Measurements from ENCODE around the gene CCDC146.
"Not testable (repeated sequence)": the region's sequence is repeated elsewhere in the genome, so short reads cannot be mapped to it uniquely, and the experiment has no call there.

The CCDC146 gene

DNA sequence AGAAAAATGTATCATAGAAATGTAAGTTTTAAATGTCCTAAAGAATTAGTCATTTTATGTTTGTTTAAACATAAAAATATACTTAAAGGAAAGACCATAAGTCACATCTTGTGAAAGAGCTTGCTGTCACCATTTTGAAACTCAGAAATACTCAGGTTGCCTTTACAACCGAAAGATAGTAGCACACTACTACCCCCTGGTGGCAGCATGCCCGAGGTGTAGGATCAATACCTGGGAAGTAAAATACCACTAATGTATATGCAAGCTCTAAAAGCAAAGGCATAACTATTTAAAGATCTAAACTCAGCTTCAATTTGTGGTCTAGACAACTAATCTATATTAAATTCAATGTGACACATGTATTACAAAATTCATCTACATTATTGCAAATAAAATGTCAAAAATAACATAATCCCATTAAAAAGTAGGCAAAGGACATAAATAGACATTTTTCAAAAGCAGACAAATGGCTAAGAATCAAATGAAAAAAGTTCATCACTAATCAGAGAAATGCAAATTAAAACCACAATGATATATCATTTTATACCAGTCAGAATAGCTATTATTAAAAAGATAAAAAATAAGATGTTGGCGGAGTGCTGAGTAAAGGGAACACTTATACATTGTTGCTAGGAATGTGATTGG, 124.9 kb downstream of the CCDC146 start:
- peak; percentile 75 for DNase-seq

DNA sequence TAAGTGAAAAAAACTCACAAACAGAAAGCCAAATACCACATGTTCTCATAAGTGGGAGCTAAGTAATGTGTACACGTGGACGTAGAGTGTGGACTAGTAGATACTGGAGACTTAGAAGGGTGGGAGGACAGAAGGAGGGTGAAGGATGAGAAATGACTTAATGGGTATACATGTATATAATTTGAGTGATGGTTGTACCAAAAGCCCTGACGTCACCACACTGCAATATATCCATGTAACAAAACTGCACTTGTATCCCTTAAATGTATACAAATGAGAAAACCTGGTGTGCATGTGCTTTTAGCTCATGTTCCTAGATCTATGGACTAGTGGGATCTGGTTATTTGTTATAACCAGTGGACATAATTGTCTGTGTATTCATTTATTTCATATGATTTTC, 125.7 kb downstream of the CCDC146 start:
- no peak for DNase-seq

DNA sequence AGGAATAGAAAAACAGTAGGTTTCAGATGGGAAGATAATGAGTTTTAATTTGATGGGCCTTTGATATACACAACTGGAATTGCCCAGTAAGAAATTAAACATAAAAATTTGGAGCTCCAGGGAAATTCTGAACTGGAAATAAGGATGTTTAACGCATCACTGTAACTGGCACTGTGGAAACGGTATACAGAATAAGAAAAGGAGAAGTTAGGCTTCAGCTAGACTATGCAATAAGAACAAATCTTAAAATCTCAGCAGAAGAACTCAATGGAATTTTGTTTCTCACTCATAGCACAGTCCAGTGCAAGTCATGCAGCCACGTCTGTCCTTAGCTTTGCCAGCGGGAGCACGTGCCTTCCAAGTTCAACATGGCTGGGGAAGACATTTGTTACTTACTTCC, 130.1 kb downstream of the CCDC146 start:
- no peak for DNase-seq

DNA sequence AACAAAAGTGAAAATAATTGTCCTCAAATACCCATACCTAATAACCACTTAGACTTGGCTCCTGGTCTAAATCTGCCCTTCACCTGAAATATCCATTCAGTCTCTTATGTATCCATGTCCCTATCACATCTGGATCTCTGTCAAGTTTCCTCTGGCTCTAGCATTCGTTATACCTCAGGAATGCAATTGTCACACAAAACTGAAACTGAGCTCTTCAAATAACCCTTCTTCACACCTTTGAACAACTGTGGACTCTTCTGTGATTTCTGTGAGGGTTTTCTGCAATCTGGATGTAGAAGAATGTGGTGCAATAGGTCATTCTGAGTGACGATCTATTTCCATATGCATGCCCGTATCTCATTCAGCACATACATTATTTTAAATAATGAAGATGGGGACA, 130.7 kb downstream of the CCDC146 start:
- DNase-seq: no peak

DNA sequence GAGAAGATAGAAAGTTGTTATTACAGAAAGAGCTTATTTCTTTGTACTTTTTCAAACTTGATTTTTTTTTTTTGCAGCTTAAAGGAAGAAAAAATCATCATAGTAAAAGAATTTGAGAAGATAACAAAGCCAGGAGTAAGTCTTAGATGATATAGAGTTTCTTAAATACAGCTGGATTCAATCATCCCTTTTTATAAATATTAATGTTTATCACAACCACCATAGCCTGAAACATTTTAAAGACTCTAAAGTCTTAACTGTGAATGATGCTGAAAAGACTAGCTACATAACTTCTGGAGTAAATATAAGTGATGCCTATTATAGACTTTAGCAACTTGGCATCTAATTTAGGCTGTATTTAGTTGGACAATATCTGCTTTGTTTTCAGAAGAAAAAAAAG, 132.0 kb downstream of the CCDC146 start:
- DNase-seq: no peak

DNA sequence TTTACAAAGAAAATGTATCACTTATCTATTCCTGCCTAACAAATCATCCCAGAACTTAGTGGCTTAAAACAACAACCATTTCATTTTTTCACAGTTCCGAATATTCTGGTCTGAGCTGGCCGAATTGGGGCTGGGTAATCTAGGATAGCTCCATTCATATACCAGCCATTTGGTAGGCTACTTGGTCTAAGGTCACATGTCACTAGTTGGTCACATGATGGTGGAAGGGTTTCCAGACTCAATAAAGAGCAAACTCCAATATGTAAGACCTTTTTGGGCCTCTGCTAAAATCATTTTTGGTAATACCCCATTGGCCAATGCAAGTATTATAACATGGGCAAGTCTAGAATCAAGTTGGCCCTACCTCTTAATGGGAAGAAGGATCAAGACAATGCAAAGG, 132.5 kb downstream of the CCDC146 start:
- no peak for DNase-seq

DNA sequence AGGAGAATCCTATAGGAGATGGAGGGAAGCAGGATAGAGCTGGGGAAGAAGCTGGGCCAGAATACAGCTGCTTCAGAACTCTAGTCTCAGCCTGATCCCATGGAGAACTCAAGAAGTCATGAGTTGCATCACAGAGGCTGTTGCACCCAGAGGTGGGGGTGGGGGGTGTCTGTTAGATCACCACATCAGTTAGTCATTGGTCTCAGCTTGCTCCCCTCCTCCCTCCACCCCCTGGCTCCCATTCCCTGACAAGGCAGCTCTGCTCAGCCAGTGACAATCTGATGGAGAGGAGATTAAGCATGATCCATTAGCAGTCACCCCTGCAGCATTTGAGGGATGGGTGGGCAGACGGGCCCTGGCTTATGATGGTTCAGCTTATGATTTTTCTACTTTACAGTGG, 135.6 kb downstream of the CCDC146 start:
- DNase-seq: no peak

DNA sequence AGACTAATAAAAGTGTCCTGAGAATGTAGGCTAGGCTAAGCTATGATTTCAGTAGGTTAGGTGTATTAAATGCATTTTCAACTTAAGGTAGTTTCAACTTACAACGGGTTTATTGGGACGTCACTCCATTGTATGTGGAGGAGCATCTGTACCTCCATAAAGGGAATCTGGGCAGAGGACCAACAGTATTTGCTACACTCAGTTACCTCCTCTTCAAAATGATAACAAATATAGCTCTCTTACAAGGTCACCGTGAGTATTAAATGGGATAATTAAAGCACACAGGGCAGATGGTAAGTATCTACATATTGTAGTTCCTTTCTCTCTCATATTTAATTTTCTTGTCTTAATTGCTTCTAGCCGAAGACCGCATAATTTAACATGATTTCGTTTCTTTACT, 136.2 kb downstream of the CCDC146 start:
- no peak for DNase-seq

DNA sequence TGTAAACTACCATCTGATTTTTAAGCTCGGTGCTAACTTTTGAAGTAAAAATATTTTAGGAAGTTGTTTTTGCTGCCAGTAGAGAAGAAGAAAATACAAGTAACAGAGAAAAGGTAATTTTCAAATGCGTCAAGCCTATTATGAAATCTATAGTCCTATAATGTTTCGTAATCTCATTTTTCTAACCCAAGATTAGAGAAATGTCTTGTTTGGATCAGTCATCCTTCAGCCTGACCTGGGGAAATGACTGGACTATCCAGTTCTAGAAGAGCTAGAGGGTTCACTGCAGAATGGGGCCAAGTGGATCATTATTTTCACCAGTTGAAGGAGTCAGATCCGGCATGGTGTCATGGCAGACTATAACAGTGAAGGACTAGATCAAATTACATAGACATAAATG, 139.9 kb downstream of the CCDC146 start:
- no peak for DNase-seq

DNA sequence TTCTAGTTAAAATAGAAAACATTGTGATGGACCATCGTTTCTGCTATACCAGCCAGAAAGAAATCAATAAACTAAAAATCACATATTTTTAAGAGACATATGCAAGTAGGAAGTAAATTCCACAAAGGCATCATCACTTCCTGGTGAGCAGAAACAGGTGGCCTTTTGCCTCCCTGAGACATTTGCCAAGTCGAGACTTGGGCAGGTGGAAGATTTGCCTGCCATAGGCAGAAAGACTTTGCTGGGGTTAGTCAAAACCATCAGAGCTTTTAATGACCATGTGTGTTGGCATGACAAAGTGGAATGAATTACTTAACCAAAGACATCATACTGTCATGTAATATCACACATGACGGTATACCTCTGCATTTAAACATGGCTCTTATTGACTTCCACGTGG, 143.3 kb downstream of the CCDC146 start:
- DNase-seq: no peak

DNA sequence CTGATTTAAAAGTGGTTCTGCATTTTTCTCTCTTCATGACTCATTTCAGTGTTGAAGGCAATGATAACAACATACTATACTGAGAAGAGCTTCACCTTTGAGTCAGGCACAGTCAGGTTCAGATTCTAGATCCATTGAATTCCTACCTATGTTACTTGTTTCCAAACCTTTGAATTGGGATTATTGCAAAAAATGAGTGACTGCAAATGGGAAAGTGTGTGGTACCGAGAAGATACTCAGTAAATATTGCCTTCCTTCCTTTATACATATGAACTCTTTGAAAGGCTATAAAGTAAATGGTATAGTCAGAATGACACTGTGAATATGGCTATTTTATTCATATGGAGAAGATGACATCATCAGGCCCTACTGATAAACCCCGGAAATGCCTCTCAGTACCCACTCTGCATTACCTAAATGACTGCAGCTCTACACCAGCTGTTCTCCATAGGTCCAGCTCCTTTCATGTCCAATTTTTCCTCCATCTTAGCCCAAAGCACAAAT, 143.9 kb downstream of the CCDC146 start:
- no peak for DNase-seq

DNA sequence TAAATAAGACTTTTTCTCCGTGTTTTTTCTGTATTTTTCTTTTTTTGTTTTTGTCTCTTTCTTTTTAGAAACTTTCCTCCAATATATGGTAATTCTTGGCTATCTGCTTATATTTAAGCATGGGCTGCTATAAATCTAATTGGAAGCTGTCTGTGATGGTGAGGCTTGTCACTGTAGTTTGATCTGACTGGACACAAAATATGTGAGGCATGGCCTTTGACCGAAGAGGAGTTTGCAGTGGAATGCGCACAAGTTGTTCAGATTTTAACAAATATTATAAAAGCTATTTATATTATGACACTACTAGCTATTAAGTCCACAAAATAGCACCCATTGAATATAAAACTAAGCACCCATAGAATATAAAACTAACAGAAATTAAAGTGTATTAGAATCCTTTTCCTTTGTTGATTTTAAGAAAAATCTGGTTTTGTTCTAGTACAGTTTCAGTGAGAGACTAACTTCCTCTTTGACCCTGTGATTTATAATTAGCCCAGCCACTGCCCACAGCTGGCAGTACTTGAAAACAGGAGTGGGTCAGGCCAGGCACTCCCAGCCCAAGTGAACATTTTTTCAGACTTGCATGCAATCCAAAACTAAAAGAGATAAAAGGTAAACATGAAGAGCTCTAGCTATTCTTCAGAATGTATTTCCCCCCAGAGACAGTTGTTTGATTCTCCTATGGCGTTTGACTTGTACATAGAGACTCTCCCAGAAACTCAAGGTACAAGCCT, 147.1 kb downstream of the CCDC146 start:
- no peak for DNase-seq

DNA sequence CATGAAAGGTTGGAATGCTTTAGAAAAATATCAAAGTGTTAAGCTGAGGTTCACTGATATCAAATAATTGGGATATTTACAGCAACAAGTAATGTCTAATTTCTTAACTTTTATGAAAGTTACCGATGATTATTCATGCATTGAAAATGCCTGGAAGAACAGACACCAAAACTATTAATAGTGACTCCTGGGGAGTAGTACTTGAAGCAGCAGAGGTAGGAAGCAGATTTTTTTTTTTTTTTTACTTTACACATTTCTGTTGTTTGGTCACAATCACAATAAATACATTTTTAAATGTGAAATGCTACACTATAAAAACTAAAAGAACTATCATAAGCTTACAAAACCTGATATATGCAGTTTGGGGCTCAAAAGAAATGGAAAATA, 147.7 kb downstream of the CCDC146 start:
- DNase-seq: no peak

DNA sequence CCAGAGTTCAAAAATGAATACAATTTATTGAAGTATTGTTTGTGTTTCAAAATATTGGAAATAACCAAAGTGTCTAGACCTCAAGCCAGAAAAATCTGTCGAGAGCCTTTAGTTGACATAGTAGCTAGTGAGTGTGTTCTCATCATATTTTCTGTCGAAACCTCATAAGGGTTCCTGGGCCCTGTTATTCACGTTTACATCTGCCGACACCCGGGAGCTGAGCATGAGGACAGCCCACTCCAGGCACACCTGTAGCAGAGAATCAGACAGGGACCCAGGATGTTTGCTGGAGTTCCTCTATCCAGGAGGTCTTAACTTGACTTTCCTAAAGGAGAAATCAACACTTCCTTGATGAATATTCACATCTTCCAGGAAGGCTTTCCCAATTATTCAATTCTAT, 149.4 kb downstream of the CCDC146 start:
- DNase-seq: no peak

DNA sequence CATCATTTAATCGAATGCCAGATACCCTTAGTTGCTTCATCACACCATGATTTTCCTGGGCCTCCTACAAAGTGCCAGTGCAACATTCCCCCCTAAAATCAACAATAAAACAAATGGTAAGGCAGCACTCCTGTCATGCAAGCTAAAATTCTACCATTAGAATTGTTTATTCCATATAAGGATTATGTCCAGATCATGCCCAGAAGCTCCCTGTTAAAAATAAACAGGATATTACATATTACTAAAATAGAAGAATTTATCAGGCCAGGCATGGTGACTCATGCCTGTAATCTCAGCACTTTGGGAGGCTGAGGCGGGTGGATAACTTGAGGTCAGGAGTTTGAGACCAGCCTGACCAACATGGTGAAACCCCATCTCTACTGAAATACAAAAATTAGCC, 153.2 kb downstream of the CCDC146 start:
- DNase-seq: not testable (repeated sequence)

DNA sequence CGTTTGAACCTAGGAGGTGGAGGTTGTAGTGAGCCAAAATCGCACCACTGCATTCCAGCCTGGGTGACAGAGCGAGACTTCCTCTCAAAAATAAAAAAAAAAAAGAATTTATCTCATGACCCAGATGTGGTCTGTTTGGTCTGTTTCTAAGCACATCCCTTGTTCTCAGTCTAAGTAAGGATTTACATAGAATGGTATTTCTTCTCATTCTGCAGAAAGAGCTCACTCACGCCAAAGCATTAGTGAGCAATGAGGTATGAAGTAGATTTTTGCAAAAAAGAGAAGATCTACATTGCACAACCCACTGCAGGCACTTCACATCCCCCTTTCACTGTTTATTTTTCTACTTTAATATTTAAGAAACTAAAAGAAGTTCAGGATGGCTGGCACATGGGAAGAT, 153.7 kb downstream of the CCDC146 start:
- DNase-seq: no peak

DNA sequence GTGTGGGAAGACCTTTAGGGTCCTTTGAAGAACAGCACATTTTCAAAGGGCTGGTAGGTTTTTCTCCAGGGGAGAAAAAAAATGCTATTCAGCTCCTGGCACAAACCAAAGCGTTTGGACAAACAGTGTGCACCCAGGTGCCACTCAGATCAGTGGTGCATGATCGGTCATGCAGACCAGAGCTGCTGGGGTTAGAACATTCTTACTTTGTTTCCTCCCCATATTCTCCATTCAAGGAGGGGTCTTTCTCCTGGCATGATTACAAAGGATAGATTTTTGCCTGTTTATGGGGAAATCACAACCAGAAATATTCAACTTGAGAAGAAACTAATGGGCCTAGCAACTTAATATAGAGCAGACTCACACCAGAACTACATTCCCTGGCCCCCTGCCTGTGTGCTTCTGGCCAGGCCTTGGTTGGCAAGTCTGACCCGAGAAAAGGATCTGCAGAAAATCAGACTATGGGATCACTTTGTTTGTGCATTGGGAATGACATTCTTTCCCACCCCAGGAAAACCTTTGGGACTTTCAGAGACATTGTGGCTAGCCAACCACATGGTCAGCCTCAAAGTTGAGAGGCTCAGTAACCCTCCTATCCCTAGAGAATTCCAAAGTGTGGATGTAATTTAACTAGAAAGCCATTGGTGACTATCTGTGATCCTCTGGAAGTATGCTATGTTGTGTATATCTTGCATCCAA, 159.5 kb downstream of the CCDC146 start:
- DNase-seq: no peak

DNA sequence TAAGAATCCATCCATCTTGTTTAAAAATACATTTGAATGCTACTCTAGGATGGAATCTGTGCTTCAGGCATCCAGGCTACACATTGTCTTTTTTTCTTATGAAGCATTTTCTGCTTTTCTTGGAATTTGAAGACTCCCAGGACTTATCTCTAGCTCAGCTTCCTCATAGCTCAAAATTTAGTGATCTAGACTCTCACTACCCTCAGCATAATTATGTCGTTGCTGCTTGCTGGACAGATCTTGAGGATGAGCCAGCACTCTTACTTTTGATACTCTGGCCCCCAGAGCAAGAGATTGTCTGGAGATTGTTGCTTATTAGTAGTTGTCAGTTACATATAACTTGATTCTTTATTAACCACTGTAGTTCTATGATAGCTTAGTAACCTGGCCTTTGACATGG, 160.5 kb downstream of the CCDC146 start:
- DNase-seq: no peak

DNA sequence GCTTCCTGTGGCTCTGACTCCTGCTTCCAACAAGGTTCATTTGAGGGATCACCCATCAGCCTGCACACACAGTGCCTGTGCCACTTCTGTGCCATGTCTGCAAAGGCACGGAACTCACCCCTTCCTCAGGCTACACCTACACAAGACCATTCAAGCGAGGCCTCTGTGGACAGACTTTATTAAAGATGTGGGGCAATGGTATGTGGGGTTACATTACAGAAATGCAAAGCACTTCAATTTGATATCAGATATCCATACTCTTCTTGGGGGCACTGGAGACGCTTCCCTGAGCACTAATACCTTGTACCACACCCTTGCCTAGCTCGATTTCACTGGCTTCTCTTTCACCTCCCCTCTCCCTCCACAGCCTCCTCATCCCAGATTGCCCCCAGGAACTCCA, 161.6 kb downstream of the CCDC146 start:
- no peak for DNase-seq

DNA sequence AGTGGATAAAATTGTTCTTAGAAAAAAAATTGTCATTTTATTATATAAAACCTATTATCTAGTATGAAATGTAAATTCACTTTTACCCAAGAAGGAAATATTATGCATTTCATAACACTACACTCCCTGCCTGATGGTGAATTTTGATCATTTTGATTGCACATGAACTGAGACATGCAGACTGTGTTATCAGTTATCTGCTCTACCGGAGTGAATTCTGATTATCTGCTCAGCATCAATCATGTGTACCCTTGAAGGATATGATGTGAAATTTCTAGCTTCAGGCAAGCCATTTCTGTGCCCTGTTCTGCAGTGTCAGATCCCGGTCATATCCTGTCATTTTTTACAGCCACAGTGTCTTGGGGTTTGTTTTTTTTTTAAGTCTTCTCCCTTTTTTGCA, 162.2 kb downstream of the CCDC146 start:
- DNase-seq: no peak

DNA sequence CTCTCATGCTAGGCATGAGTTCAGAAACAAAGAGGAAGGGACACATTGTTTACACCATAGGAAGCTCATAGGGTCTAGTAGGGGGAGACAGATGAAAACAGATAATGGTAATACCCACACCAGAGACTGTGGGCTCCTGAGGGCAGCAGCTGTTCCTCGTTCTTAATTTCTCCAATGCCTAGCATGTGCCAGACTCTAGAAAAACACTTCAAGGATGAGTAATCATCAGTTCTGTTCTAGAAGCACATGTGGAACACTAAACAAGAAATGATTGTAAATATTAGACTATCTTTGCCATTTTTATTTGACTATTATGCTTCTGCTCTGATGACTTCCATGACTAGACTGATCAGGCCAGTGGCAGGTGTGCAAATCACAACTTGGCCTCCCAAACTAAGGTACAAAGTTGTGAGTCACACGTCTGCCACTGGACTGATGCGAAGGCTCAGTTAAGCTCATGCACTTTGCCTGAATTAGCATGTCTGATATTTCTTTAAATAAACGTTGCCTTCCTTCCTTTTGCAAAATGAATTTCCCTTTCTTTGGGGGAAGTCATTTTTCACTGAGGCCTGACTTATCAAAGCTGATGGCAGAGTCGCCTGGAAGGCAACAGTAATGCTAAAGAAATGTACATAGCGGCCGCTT, 166.4 kb downstream of the CCDC146 start:
- DNase-seq: no peak

DNA sequence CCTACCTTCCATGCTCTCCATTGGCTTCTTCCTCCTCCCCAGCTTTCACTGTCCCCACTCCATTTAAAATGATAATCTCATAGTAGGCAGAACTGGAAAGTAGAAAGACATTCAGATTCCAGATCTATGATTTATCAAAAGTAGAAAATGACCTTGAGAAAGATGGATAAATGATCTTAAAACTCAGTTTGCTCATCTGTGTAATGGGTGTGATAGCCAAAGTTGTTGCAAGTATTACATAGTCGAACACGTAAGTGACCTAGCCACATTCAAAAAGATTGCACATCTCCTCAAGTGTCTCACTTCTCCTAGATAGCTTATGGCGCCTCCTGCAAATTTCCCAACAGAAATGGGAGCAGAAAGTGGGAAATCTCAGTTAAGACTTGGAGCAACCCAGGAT, 167.0 kb downstream of the CCDC146 start:
- no peak for DNase-seq

DNA sequence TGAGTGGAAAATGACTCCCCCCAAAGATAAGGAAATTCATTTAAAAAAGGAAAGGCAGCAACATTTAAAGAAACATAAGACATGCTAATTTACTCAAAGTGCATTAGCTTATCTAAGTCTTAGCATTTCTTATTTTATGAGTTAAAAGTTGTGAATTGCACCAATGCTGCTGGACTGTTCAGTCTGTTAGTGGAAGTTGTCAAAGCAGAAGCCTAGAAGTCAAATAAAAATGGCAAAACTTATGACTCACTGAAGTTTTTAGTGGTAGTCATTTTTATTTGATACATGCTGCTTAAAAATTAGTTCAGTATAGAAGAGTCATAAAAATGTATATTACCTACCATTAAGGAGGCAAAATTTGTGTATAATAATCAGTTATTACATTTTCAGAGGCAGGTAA, 168.0 kb downstream of the CCDC146 start:
- DNase-seq: no peak

DNA sequence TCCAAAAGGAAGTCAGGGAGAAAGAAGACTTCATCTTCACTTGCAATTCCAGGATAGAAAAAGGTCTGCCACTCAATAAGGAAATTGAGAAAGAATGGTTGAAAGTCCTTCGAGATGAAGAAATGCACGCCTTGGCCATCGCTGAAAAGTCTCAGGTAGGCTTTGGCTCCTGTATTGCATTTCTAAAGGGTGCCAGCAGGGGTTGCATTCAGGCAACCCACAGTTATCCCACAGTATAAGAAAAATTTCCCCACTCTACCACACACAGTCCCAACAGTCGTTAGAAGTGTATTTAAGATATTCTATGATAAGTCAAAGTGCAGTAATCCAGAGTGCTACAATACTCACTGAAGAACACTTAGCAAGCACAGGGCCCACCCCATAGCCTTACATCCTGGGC, 170.6 kb downstream of the CCDC146 start:
- no peak for DNase-seq

Data from central memory CD4-positive, alpha-beta T cell (primary cell).